GM18951 (cell line): ENCODE data around the gene ANXA10.
"Not testable (repeated sequence)": the region's sequence is repeated elsewhere in the genome, so short reads cannot be mapped to it uniquely, and the experiment has no call there.

ENCODE experiments used
- POLR2A ChIP-seq: IDR thresholded peaks from 4 replicates; pipeline ENCODE4 v1.6.1; 2011; ENCODE audit warnings: mild to moderate bottlenecking; ENCODE audit not compliant: insufficient read length, insufficient read depth; ENCODE audit errors: extremely low read depth
- in situ Hi-C: fragments of 300-500 bp; cut with MboI; formaldehyde crosslinking; loops from one replicate; pipeline ENCODE4 v1.12.0; 2022; ENCODE audit warnings: low sequenced_read_pairs, mixed read lengths, inconsistent platforms; ENCODE audit not compliant: unreplicated experiment

Gene ANXA10

DNA sequence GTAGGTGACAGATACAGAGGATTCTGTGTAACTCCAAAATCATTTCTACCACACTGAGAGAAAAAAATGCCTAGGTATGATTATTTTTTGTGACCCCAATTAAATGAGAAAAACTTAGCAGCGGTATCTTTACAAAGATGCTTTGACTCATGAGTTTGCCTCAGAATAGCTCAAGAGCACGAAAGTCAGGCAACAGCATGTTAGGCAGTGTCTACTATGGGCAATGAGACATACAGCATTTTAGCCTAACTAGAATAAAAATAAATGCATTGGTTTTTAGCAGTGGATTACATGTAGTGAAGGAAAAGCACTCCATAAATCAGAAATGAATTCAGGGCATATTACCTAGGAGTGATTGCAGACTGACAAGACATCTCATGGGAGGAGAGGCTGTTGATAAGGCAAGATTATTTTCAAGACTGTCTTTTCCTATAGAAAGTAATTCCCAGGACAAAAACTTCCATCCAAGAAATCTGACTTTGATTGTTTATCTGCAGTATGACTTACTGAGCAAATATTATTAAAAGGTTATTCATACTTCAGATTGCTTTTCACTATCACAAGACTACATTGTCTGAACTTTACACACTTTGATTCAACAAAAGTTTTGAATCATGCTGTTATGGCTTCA is 3.6 kb downstream of the ANXA10 start:
- TF ChIP-seq POLR2A, result no peak
- in situ Hi-C loops, result no loop called here

DNA sequence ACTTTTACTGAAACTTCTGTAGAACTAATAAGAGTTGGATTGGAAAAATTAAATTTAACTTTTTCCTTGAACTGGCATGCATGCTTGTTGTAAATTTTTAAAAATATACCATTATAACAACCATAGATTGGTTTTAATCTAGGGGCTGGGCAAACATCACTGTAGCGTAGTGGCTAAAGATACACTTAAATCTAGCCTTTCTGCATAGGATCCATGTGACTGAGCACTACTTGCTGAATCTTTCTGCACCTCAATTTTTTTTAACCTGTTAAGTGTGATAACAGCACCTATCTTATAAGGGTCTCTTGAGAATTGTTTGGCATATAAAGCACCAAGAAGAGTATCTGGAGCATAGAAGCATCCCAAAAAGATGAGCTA is 4.1 kb downstream of the ANXA10 start:
- TF ChIP-seq POLR2A, result no peak
- in situ Hi-C loops, result no loop called here

DNA sequence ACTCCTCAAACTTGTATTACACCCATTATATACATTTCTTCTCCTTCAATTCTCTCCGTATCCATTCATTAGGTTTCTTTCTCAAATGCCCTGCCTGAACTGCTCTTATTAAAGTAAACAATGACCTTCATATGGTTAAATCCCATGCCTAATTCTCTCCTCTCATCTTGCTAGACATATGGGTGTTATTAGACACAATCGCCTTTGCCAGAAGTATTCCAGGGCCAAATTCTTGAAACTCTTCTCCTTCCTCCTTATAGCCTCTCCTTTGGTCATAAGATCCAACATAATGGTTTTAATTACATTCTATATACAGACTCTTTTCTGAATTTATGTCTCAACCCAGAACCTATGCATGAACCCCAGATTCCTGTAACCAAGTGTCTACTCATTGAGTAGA is 4.8 kb downstream of the ANXA10 start:
- in situ Hi-C loops, result no loop called here
- no peak for TF ChIP-seq POLR2A

DNA sequence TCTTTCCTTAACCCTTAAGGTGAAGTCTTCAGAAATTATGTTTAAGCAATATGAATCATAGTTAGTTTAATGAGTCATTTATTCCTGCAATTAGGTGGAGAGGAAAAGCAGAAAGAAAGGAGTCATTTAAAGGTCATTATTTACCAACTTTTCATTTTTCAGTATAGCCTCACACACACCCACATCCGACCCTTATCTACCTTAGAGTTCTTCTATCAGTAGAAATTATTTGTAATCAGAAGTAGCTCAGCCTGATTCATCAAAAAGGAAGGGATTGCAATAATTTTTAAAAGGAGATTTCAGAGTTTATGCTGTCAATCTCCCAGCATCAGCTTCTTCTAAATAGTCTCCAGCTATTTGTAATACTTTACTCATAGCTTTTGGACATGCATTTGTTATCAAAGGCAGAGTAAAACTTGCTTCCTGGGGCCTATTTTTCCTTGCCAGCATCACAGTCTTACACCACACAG is 5.9 kb downstream of the ANXA10 start:
- TF ChIP-seq POLR2A, result no peak
- in situ Hi-C loops, result no loop called here

DNA sequence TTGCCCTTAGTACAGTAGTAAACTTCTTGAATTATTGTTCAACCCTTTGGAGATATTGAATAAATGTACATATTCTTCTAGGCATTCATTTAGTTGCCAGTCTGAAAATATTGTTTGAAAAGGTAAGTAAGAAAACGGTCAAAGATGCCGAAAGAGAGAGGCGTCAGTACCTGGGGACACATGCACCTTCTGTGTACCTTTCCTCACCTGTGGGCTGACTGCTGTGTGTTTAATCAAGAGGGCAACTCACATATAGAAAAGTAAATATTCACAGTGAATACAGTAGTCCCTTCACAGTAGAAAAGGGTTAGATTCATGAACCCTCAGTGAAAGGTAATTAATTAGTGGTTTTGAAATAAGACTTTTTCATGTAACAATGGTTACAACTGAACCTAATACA is 6.9 kb downstream of the ANXA10 start:
- TF ChIP-seq POLR2A, result no peak
- in situ Hi-C loops, result no loop called here

DNA sequence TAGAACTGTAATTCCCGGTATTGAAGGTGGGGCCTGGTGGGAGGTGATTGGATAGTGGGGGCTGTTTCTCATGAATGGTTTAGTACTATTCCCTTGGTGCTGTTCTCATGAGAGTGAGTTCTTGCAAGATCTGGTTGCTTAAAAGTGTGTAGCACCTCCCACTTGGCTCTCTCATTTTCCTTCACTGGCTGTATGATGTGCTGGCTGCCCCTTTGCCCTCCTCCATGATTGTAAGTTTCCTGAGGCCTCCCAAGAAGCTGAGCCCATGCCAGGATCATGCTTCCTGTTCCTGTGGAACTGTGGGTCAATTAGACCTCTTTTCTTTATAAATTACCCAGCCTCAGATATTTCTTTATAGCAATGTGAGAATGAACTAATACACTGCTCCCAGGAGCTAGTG is 8.7 kb downstream of the ANXA10 start:
- TF ChIP-seq POLR2A, result no peak
- in situ Hi-C loops, result no loop called here

DNA sequence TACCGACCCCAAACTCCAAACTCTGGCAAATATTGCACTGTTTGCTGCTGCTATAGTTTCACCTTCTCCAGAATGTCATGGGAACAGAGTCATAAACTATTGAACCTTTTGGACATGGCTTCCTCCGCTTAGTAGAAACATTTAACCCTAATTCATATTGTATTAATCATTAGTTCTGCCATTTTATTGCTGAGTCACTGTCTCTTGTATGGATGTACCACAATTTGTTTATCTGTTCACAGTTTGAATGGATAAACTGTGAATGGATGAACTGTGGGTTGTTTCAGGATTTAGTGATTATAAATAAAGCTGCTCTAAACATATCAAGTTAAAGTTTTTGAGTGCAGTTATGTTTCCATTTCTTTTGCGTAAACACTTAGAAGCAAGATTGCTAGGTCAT is 10.1 kb downstream of the ANXA10 start:
- in situ Hi-C loops, result no loop called here
- TF ChIP-seq POLR2A, result no peak

DNA sequence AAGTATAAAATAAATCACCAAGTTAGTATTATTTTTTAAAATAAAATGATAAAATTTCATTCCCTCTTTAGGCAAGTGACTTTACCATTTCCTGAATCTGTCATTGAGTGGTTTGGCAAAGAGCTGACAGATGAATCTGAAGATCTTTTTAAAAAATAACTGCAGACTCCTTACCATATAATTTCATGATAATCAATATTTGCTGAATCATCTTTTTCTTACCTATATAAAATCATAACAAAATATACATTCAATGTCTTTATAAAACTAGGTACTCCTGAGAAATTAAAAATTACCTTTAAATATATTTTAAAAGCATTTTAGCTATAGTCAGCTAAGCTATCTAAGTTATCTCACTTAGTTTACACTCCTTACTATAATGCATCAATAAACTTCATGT is 17.2 kb downstream of the ANXA10 start:
- TF ChIP-seq POLR2A, result no peak
- in situ Hi-C loops, result no loop called here

DNA sequence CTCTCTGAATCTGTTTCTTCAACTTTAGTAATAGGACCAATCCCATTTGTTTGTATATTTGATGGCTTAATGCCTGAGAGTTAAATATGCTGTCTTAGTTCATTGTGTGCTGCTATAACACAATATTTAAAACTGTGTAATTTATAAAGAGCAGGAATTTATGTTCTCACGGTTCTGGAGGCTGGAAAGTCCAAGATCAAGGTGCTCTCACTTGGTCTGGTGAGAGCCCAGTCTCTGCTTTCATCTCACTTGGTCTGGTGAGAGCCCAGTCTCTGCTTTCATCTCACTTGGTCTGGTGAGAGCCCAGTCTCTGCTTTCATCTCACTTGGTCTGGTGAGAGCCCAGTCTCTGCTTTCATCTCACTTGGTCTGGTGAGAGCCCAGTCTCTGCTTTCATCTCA is 20.7 kb downstream of the ANXA10 start:
- in situ Hi-C loops, result not testable (repeated sequence)

DNA sequence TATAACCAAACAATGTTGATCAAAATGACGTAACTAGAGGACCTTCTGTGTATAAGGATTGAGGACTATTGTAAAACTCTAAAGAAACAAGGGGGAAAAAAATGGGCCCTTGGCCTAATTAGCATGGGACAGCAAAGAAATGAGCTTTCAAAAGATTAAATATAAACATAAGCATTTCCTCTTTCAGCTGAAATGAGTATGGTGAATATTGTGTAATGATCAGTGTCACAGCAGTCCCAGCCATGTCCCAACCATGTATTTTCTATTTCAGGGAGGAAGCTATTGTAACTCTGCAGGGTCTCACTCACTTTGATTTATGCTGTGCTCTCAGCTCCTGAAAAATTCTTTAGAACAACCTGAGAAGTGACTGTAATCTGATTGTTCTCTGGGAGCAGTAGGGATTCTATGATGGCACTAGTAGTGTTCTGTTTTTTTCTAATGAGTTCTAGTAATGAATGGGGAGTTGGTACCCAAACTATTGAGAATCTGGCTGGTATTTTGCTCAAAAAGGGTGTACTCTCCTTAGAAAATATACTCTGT is 25.8 kb downstream of the ANXA10 start:
- no peak for TF ChIP-seq POLR2A
- in situ Hi-C loops, result no loop called here

DNA sequence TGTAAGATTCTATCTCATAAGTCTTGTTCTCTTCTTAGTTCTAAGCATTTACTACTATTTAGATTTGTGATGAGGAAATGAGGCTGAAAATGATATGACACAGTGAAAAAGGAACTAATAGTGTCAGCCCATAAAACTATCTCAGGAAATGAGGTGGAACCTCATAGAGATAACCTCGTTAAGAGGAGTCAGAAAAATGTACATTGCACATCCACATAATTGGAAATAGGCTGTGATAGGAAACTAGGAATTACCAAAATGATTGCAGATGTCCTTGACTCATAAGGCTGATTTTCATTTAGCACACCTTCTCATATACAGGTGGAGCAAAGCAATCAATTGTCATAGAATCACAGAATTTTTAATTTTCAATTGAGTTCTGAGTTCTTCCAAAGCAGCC is 26.8 kb downstream of the ANXA10 start:
- no peak for TF ChIP-seq POLR2A
- in situ Hi-C loops, result no loop called here

DNA sequence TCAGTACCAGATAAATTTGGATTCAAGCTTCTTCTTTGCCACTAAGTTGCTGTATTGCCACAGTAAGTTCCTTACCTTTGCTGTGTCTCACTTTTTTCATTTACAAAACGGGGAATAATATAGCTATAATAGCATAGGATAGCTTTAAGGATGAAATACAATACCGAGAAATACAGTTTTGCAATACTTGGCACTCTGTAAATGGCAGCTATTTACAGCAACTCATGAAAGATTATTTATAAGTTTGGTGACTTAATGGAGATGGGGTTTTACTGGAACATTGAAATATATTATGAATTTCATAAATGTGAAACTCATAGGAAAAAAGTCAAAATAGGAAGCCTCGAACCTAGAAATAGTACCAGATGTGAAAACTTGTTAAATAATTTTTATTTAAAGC is 27.6 kb downstream of the ANXA10 start:
- TF ChIP-seq POLR2A, result no peak
- in situ Hi-C loops, result no loop called here

DNA sequence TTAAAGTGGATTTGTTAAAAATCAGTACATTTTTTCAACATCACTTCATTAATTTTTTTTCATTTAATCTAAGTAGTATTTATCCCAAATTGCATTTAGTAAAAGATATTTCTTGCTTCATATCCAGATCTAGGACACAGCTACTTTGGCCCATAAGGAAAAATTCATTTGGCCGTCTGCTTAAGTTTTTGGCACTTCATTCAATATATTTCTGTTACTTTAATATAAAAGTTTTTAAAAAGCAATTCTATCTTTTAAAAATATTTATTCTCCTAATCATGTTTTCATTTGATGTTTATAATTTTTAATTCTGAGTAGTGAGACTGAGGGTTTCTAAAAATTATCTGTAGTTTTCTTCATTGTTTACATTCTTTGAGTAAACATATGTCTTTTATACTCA is 28.5 kb downstream of the ANXA10 start:
- in situ Hi-C loops, result no loop called here
- TF ChIP-seq POLR2A, result no peak

DNA sequence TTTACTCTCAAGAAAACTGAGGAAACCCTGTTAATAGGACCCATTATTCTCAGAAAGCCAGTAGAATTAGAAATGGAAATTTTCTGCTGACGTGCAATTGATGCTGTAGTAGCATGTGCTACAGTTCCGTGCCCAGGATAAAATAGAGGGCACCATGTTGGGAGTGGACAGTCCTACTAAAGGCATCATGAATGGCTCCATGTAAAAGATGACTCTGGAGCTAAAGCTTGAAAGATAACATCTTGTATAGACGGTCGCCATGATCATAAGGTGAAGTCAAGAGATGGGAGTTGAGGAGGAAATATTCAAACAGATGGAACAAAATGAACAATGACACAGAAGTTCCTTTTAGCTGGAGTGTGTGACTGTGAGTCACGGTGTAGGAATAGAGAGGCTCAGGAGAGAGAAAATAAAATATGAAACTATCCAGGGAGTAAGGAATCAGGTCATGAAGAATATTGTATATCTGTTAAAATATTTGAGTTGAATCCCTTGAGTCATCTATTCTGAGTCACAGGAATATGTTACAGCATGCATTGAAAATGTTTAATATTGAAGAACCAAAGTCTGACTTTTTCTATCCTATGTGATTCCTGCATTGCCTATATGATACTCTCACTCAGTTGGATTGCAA is 31.8 kb downstream of the ANXA10 start:
- in situ Hi-C loops, result no loop called here
- TF ChIP-seq POLR2A, result no peak
